ENCODE measurements around the gene RGS6.

- no peak for TF ChIP-seq EZH2 (IDR thresholded peaks at IDR 0.05; ENCODE audit: insufficient read depth, poor library complexity, severe bottlenecking)
- TF ChIP-seq EZH2phosphoT487 (IDR thresholded peaks at IDR 0.05; ENCODE audit: insufficient read depth, low read depth) = no peak
Measured at GRCh38 chr14:72574715-72575114, 642.5 kb downstream of the RGS6 start.
